Thyroid gland (tissue), 4 donors: Measurements from ENCODE around the gene TBC1D22A.

Source experiments
- CTCF ChIP-seq, 6 experiments: fragments of 200-600 bp in 3 of 6; fragments of 450-650 bp in 3 of 6; sonication (generic) in 3 of 6; IDR thresholded peaks; one replicate each; pipeline ENCODE4 v1.5.1; 2016 to 2019; ENCODE audit warnings: antibody characterized with exemption in 6 of 6, mild to moderate bottlenecking in 2 of 6, inconsistent platforms in 1 of 6, moderate library complexity in 1 of 6
- POLR2A ChIP-seq, 2 donors: fragments of 450-650 bp; IDR thresholded peaks; one replicate each; pipeline ENCODE4 v1.6.1; 2017; ENCODE audit warnings: antibody characterized with exemption in 2 of 2, mild to moderate bottlenecking in 2 of 2, moderate library complexity in 1 of 2

- TF ChIP-seq POLR2A (IDR thresholded peaks at IDR 0.05): no peak
- TF ChIP-seq CTCF (IDR thresholded peaks at IDR 0.05): no peak
These were observed 269.1 kb downstream of the TBC1D22A start for GRCh38 chr22:47031628-47031915.
